GM19324 (cell line): ENCODE results near the gene DEPP1.

Experiments used
- ATAC-seq: cut with Tn5 transposase; IDR thresholded peaks from one replicate; pipeline ENCODE4 v1.9.1; 2021; ENCODE audit warnings: mild to moderate bottlenecking, moderate library complexity; ENCODE audit not compliant: unreplicated experiment, low FRiP score

The DEPP1 gene

GRCh38 chr10:44956717-44957706 is 21.6 kb downstream of the DEPP1 start:
- no peak for ATAC-seq

- ATAC-seq, result no peak
Measured at GRCh38 chr10:44956226-44956625, 22.4 kb downstream of the DEPP1 start.

GRCh38 chr10:44955413-44956070 is 23.1 kb downstream of the DEPP1 start:
- ATAC-seq, result no peak

- no peak for ATAC-seq
Measured at GRCh38 chr10:44954962-44955361, 23.6 kb downstream of the DEPP1 start.

- no peak for ATAC-seq
Measured at GRCh38 chr10:44954042-44954441, 24.6 kb downstream of the DEPP1 start.

GRCh38 chr10:44952779-44953231 is 25.8 kb downstream of the DEPP1 start:
- ATAC-seq, result no peak

GRCh38 chr10:44951576-44952226 is 26.9 kb downstream of the DEPP1 start:
- no peak for ATAC-seq

GRCh38 chr10:44950326-44951225 is 28.0 kb downstream of the DEPP1 start:
- no peak for ATAC-seq

GRCh38 chr10:44949915-44950314 is 28.7 kb downstream of the DEPP1 start:
- ATAC-seq, result no peak

- ATAC-seq, result no peak
Measured at GRCh38 chr10:44949127-44949802, 29.3 kb downstream of the DEPP1 start.

- ATAC-seq, result no peak
Measured at GRCh38 chr10:44948642-44949041, 30.0 kb downstream of the DEPP1 start.

GRCh38 chr10:44947371-44948152 is 31.0 kb downstream of the DEPP1 start:
- no peak for ATAC-seq

- ATAC-seq, result no peak
Measured at GRCh38 chr10:44946205-44946604, 32.4 kb downstream of the DEPP1 start.

- ATAC-seq, result no peak
Measured at GRCh38 chr10:44944354-44944753, 34.3 kb downstream of the DEPP1 start.

- ATAC-seq, result no peak
Measured at GRCh38 chr10:44939691-44940401, 38.8 kb downstream of the DEPP1 start.

- no peak for ATAC-seq
Measured at GRCh38 chr10:44938956-44939355, 39.7 kb downstream of the DEPP1 start.

- ATAC-seq, result no peak
Measured at GRCh38 chr10:44937196-44938005, 41.2 kb downstream of the DEPP1 start.
